ENCODE measurements around the gene MYO3B.

Gene MYO3B

DNA sequence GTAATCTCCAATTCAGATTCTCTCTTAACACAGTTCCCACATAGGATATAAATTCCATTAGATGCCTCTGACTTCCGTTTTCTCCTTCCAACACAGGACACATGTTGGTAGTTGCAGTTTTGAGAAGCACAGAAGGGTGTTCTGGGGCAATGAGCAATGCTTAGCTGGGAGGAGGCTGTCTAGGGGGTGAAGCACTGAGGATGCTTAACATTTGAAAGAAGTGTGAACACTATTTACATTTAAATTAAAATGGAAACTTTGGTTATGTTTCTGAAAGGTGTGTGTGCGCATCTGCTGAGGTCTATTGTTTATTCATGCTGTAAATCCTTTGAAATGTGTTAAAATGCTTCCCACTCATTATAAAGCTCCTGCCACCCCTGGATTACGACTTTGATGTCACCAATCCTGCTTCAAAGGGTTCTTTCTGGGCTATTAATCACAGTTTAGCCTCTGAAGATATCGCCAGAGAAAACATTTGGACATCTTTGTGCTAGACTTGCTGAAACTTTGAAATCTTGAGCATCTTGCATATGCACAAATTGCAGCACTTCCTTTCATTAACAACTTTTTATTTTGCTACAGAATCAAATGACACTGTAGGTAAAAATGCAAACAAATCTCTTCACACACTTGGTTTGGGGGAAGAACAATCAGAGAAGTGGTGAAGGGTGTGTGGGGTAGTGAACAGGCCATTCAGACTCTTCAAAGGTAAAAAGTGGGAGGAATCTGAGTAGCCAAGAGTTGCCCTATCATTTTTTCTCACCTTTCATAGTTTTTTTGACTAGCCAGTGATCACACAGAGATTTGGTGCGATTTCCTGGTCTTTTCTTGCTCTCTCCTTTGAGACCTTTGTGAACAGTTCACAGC lies 258.4 kb downstream of the MYO3B start:
- no peak overlapping the region for H3K9ac ChIP-seq (ENCODE audit: low read length)
- no peak for TF ChIP-seq EZH2 (optimal IDR thresholded peaks at IDR 0.05; ENCODE audit: low read depth, low read length)
- TF ChIP-seq, protein P1, sequence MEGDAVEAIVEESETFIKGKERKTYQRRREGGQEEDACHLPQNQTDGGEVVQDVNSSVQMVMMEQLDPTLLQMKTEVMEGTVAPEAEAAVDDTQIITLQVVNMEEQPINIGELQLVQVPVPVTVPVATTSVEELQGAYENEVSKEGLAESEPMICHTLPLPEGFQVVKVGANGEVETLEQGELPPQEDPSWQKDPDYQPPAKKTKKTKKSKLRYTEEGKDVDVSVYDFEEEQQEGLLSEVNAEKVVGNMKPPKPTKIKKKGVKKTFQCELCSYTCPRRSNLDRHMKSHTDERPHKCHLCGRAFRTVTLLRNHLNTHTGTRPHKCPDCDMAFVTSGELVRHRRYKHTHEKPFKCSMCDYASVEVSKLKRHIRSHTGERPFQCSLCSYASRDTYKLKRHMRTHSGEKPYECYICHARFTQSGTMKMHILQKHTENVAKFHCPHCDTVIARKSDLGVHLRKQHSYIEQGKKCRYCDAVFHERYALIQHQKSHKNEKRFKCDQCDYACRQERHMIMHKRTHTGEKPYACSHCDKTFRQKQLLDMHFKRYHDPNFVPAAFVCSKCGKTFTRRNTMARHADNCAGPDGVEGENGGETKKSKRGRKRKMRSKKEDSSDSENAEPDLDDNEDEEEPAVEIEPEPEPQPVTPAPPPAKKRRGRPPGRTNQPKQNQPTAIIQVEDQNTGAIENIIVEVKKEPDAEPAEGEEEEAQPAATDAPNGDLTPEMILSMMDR (IDR thresholded peaks at IDR 0.05; ENCODE audit: low read length) = no peak
- no peak for TF ChIP-seq EZH2phosphoT487 (IDR thresholded peaks at IDR 0.05; ENCODE audit: low read length)
- no peak overlapping the region for H2AFZ ChIP-seq (ENCODE audit: low read length)
- H3K27me3 ChIP-seq (replicated peaks; ENCODE audit: insufficient read depth, low read length) = peaks cover 16% of the 10 kb centered on the region
- no peaks in the 10 kb centered on the region for H3K79me2 ChIP-seq (ENCODE audit: low read length)
- no peak overlapping the region for H3K4me3 ChIP-seq (ENCODE audit: low read length)
- H4K20me1 ChIP-seq (ENCODE audit: insufficient read depth, low read length) = no peaks in the 10 kb centered on the region
- H3K4me2 ChIP-seq (ENCODE audit: low read depth, low read length) = peak overlapping the region; percentile 18; the same call in 1 of the 2 replicates
- no peaks in the 10 kb centered on the region for H3F3A ChIP-seq (ENCODE audit: insufficient read depth, low read length)
- H3K36me3 ChIP-seq (replicated peaks; ENCODE audit: insufficient read depth, low read length) = no peaks in the 10 kb centered on the region
- no peaks in the 10 kb centered on the region for H3K9me3 ChIP-seq (replicated peaks; ENCODE audit: insufficient read depth, low read length)
- no peaks in the 10 kb centered on the region for H3K9me2 ChIP-seq (replicated peaks; ENCODE audit: insufficient read depth, low read length)
- peaks cover 11% of the 10 kb centered on the region for H3K4me1 ChIP-seq (ENCODE audit: low read length)
- H3K27ac ChIP-seq (ENCODE audit: low read length) = no peak overlapping the region
- no peak for DNase-seq

DNA sequence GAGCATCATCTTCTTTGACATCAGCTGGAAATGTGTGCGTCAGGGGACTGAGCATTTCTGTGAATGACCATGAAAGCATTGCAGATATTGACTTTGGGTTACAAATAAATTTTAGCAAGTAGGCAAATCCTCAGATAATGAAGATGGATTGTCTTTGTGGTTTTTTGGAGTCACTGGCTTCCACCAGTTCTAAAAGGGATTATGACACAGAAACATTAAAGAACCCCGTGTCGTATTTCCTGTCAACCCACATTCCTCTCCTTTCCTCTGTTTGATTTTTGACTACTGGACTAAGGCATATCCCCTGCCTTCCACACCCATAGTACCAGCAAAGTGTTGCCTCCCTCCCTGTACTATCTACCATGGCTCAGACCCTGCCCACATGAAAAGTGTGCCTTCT lies 268.1 kb downstream of the MYO3B start:
- Histone ChIP-seq H3K4me1 (ENCODE audit: low read length) (no peaks in the 10 kb centered on the region), H3K36me3 (replicated peaks; ENCODE audit: insufficient read depth, low read length) (no peaks in the 10 kb centered on the region), H3K4me2 (ENCODE audit: low read depth, low read length) (no peak overlapping the region), H3K79me2 (ENCODE audit: low read length) (no peaks in the 10 kb centered on the region), H3K9me2 (replicated peaks; ENCODE audit: insufficient read depth, low read length) (no peaks in the 10 kb centered on the region), H3F3A (ENCODE audit: insufficient read depth, low read length) (no peaks in the 10 kb centered on the region), H4K20me1 (ENCODE audit: insufficient read depth, low read length) (no peaks in the 10 kb centered on the region), H3K27ac (ENCODE audit: low read length) (no peak overlapping the region), H3K9me3 (replicated peaks; ENCODE audit: insufficient read depth, low read length) (no peaks in the 10 kb centered on the region), H3K27me3 (replicated peaks; ENCODE audit: insufficient read depth, low read length) (no peaks in the 10 kb centered on the region), H2AFZ (ENCODE audit: low read length) (no peak overlapping the region), H3K9ac (ENCODE audit: low read length) (no peak overlapping the region), H3K4me3 (ENCODE audit: low read length) (no peak overlapping the region)
- DNase-seq = no peak
- TF ChIP-seq EZH2phosphoT487 (IDR thresholded peaks at IDR 0.05; ENCODE audit: low read length) (no peak), EZH2 (optimal IDR thresholded peaks at IDR 0.05; ENCODE audit: low read depth, low read length) (no peak)
- TF ChIP-seq, protein P1 (IDR thresholded peaks at IDR 0.05; ENCODE audit: low read length) = no peak

DNA sequence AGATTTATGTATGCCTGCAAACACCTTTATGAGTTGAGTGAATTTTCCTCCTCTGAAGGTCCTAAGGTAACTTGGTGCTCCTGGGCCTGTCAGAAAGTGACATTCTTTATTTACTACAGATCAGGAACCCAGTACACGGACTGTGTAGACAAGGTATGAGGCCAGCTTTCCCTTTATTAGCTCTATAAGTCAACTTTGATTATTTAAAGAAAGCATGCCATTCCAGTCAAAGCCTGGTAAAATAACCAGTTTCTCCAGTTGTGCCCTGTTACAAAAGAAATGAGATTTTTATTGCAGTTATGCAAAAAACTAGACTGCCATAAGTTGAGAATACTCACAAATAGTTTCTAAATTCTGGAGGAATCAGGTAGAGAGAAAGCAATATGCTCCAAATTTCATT lies 271.1 kb downstream of the MYO3B start:
- H3K9me3 ChIP-seq (replicated peaks; ENCODE audit: insufficient read depth, low read length) = no peaks in the 10 kb centered on the region
- H2AFZ ChIP-seq (ENCODE audit: low read length) = no peak overlapping the region
- no peak for DNase-seq
- H3K9ac ChIP-seq (ENCODE audit: low read length) = no peak overlapping the region
- no peaks in the 10 kb centered on the region for H3K27me3 ChIP-seq (replicated peaks; ENCODE audit: insufficient read depth, low read length)
- H3K27ac ChIP-seq (ENCODE audit: low read length) = no peak overlapping the region
- H3K4me1 ChIP-seq (ENCODE audit: low read length) = no peaks in the 10 kb centered on the region
- no peaks in the 10 kb centered on the region for H3K36me3 ChIP-seq (replicated peaks; ENCODE audit: insufficient read depth, low read length)
- H3K79me2 ChIP-seq (ENCODE audit: low read length) = no peaks in the 10 kb centered on the region
- TF ChIP-seq, protein P1 (IDR thresholded peaks at IDR 0.05; ENCODE audit: low read length) = no peak
- no peak for TF ChIP-seq EZH2 (optimal IDR thresholded peaks at IDR 0.05; ENCODE audit: low read depth, low read length)
- TF ChIP-seq EZH2phosphoT487 (IDR thresholded peaks at IDR 0.05; ENCODE audit: low read length) = no peak
- H4K20me1 ChIP-seq (ENCODE audit: insufficient read depth, low read length) = no peaks in the 10 kb centered on the region
- no peak overlapping the region for H3K4me2 ChIP-seq (ENCODE audit: low read depth, low read length)
- no peak overlapping the region for H3K4me3 ChIP-seq (ENCODE audit: low read length)
- H3F3A ChIP-seq (ENCODE audit: insufficient read depth, low read length) = no peaks in the 10 kb centered on the region
- no peaks in the 10 kb centered on the region for H3K9me2 ChIP-seq (replicated peaks; ENCODE audit: insufficient read depth, low read length)
